AG08395 (cell line): Measurements from ENCODE around the gene THOC2.
"Not testable (repeated sequence)": the region's sequence is repeated elsewhere in the genome, so short reads cannot be mapped to it uniquely, and the experiment has no call there.

ENCODE experiments used
- DNase-seq: peaks from one replicate; pipeline ENCODE4 v3.0.0; 2012; ENCODE audit warnings: mixed read lengths, low spot score

THOC2 gene

DNA sequence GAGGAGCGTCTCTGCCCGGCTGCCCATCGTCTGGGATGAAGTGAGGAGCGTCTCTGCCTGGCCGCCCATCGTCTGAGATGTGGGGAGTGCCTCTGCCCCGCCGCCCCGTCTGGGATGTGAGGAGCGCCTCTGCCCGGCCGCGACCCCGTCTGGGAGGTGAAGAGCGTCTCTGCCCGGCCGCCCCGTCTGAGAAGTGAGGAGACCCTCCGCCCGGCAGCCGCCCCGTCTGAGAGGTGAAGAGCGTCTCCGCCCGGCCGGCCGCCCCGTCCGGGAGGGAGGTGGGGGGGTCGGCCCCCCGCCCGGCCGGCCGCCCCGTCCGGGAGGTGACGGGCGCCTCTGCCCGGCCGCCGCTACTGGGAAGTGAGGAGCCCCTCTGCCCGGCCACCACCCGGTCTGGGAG, 1.2 kb upstream of the THOC2 start:
- DNase-seq, result not testable (repeated sequence)

- peak; percentile 15 for DNase-seq
Observed at GRCh38 chrX:123731987-123732669, 724 bp downstream of the THOC2 start.

DNA sequence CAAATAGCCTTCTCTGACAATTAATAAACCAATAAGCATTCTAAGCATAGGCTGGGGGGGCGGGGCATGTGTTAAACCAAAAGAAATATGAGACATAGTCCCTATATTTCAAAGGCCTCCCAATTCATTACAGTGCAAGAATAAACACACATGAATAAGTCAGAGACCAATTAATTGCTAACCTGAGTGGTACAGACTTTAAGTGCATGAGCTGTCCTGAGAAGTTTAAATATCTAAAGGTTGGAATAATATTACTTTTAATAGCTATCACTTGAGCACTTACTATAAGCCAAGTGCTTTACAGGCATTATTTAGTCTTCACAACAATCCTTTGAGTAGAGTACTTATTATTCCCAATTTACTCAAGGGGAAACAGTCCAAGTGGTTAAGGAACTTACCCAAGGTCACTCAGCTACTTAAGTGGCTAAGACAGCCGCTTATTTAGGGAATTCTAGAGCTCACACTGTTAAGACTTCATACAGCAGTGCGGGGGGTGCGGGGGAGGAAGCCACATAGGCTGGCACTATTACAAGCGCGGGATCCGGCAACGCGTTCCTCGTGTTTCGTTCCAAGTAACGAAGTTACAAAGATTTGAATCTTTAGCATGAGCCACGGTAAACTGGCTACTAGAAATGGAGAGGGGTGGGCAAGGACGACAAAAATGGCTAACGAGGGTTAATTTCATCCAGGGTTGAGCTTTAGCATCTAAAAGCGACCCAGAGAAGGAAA, 1.4 kb downstream of the THOC2 start:
- peak; percentile 11 for DNase-seq

DNA sequence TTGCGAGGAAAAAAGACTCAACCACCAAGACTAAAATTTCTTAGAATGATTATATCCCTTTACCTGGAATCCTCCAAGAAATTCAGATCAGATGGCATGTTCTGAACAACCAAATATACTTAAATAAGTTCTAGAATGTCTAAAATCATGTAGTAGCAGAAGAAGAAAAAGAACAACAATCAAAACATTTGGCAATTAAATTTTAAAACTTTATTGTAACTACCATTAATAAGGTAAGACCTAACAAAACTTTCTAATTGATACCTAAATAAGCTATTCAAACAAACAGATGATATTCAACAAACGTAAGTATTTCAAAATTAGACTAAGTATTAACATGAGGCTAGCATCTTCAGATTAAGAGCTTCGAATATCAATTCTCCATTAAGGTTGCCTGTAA, 4.3 kb downstream of the THOC2 start:
- no peak for DNase-seq

- DNase-seq, result no peak
Observed at GRCh38 chrX:123728016-123728415, 4.8 kb downstream of the THOC2 start.

- not testable (repeated sequence) for DNase-seq
Observed at GRCh38 chrX:123722193-123722592, 10.7 kb downstream of the THOC2 start.

DNA sequence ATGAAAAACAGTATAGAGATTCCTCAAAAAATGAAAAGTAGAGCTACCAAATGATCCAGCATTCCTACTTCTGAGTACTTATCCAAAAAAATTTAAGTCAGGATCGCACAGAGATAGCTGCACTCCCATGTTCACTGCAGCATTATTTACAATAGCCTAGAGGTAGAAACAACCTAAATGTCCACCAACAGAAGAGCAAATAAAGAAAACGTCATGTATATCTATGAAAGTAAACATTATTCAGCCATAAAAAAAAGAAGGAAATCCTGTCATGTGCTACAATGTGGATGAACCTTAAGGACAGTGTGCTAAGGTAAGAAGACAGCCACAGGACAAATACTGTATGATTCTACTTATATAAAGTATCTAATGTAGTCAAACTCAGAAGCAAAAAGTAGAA, 12.4 kb downstream of the THOC2 start:
- DNase-seq, result no peak

DNA sequence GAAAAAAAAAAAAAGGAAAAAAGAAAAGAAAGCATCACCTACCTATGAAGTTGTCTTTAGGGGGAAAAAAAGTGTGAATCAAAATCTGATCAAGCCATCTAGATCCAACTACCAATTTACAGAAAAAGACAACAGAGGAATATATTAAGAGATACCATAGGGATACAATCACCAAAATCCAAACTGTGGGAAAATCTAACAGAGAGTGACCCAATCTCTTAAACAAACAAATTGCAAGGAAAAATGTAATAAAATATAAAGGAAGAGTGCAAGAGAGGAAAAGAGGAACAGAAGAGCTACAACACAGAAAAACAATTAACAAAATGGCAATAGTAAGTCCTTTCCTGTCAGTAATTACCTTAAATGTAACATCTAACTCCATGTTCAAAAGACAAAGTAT, 19.0 kb downstream of the THOC2 start:
- DNase-seq, result no peak

DNA sequence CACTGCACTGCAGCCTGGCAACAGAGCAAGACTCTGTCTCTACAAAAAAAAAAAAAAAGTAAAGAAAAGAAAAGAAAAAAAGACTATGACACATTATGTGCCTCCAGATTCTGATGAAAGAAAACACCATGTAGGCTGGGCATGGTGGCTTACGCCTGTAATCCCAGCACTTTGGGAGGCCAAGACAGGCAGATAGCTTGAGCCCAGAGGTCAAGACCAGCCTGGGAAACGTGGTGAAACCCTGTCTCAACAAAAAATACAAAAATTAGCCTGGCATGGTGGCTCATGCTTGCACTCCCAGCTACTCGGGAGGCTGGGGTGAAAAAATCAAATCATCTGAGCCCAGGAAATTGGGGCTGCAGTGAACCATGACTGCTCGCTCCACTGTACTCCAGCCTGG, 19.4 kb downstream of the THOC2 start:
- no peak for DNase-seq

- DNase-seq, result not testable (repeated sequence)
Observed at GRCh38 chrX:123711201-123711600, 21.7 kb downstream of the THOC2 start.

DNA sequence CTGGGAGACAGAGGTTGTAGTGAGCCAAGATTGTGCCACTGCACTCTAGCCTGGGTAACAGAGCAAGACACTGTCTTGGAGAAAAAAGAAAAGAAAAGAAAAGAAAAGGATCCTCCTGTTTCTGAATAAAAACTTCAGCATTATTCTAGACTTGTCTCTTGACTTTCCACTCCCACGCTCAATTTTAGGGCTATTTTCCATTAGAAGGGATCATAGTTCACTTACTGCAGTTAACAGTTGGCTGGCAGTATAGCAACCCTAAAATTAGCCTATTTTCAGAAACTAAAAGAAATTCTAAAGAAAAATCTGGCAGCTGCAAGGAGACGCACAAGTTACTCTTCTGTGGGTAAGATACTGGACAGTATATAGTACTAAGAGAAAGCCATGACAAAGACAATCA, 28.1 kb downstream of the THOC2 start:
- DNase-seq, result no peak

GRCh38 chrX:123698979-123699520, 33.8 kb downstream of the THOC2 start:
- DNase-seq, result no peak

DNA sequence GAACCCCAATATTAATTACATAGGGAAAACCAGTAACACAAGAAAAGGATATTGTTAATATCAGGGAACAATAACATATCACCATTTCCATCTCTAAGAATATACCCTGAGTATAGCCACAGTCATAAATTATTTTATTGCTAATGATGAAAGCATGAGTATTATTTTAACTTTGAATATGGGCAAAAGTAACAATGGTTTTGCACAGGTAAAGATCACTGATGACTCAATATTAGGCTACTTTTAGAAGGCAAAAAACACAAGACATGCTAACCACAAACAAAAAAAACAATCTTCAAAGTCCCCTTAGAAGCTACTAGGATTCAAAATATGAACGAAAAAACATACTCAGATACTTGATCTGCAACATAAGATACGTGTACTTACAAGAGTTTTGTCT, 36.5 kb downstream of the THOC2 start:
- no peak for DNase-seq

- DNase-seq, result no peak
Observed at GRCh38 chrX:123695242-123695641, 37.6 kb downstream of the THOC2 start.

GRCh38 chrX:123691776-123692175, 41.1 kb downstream of the THOC2 start:
- DNase-seq, result no peak

DNA sequence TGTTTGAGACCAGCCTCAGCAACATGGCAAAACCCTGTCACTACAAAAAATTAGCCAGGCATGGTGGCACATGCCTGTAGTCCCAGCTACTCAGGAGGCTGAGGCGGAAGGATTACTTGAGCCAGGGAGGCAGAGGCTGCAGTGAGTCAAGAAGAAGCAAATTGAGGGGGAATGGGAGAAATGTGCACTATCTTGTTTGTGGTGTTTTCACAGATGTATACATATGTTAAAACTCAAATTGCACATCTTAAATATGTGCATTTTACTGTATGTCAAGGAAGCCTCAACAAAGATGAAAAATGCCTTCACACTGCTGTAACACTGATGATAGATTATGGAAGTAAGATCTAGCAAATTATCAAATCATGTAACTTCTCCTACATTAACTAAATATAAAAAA, 44.3 kb downstream of the THOC2 start:
- no peak for DNase-seq

GRCh38 chrX:123685232-123685631, 47.6 kb downstream of the THOC2 start:
- no peak for DNase-seq

- DNase-seq, result no peak
Observed at GRCh38 chrX:123682186-123682585, 50.7 kb downstream of the THOC2 start.

DNA sequence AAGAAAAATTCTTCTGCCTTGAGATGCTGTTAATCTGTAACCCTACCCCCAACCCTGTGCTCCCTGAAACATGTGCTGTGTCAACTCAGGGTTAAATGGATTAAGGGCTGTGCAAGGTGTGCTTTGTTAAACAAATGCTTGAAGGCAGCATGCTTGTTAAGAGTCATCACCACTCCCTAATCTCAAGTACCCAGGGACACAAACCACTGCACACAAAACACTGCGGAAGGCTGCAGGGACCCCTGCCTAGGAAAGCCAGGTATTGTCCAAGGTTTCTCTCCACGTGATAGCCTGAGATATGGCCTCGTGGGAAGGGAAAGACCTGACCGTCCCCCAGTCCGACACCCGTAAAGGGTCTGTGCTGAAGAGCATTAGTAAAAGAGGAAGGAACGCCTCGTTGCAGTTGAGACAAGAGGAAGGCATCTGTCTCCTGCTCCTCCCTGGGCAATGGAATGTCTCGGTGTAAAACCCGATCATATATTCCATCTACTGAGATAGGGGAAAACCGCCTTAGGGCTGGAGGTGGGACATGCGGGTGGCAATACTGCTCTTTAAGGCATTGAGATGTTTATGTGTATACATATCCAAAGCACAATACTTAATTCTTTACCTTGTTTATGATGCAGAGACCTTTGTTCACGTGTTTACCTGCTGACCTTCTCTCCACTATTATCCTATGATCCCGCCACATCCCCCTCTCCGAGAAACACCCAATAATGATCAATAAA, 53.0 kb downstream of the THOC2 start:
- not testable (repeated sequence) for DNase-seq

GRCh38 chrX:123675154-123675553, 57.7 kb downstream of the THOC2 start:
- no peak for DNase-seq

DNA sequence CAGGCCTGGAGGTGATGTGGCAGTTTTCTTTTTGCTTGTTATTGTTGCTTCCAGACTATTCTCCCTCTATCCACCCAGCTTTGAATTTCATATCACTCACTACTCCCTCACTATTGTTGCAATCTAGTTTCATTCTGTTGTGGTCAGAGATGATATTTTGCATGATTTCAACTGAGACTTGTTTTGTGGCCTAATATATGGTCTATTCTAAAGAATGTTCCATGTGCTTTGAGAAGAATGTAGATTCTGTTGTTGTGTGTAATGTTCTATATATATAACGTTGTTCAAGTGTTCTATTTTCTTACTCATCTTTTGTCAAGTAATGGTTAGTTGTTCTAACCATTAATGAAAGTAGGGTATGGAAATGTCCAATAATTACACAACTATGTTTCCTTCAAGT, 59.0 kb downstream of the THOC2 start:
- DNase-seq, result no peak

DNA sequence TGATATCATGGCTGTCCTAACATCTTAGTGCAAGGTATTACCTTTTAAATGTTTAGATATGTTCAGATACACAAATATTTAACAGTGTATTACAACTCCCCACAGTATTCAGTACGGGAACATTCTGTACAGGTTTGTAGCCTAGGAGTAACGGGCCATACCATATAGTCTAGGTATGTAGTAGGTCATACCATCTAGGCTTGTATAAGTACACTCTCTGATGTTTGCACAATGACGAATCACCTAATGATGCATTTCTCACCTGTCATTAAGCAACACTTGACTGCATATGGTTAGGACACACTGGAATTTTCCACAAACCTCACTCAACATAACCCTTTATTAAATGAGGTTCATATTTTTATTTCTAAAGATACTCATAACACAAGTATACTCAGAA, 67.7 kb downstream of the THOC2 start:
- DNase-seq, result no peak
